ENCODE measurements around the gene MRPL24.

The MRPL24 gene

DNA sequence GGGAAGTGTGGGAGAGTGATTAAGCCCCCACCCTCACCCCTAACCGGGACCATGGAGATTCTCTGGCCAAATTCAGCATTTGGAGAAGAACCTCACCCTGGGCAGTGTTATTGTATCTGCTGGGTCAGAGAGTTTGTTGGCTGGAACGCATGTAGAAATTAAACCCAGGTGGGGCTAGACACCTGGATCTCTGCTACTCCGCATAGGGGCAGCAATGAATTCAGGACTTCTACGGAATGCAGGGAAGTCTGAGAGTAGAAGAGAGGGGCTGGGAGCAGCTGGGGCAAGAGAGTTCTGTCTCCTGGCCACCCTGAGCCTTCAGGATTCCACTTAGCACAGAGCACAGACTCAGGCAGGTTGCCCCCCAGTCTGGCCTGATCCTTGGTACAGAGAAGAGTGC is 31.9 kb downstream of the MRPL24 start:
- DNase-seq, result no peak

- no peak for DNase-seq
These were observed 32.6 kb downstream of the MRPL24 start for GRCh38 chr1:156708218-156708661.

DNA sequence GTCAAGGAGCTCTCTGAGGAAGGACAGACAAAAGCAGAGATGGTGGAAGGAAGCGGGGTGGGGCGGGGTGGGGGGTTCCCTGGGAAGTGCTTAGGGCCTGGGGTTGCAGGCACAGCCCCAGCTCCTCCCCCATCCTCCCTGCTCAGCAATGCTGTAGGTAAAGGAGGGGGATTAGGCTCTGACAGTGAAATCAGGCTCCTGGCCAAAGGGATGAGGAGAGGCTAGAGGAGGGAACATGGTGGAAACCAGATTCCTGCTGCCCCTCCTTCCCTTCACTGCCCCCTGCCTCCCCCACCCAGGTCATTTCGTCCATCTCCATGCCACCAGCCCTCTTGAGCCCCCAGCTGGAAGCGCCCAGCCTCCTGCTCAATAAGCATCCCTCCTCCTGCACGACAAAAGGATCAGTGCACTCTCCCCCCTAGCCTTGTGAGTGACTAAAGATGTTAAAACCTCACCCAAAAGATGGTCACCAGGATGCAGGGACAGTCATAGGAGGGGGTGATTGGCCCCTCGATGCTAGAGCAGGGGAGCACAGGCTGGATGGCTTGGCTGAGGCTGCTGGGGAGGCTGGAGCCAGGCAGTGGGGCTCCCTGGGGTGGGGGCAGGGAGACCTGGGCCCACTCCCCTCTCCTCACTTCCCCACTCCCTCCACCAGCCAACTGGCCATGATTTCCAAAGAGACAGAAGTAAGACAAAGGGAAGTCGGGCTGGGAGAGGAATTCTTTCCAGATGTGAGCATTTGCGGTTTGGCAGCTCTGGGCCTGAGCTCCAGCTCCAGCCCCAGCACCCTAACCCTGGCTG is 33.3 kb downstream of the MRPL24 start:
- no peak for DNase-seq

DNA sequence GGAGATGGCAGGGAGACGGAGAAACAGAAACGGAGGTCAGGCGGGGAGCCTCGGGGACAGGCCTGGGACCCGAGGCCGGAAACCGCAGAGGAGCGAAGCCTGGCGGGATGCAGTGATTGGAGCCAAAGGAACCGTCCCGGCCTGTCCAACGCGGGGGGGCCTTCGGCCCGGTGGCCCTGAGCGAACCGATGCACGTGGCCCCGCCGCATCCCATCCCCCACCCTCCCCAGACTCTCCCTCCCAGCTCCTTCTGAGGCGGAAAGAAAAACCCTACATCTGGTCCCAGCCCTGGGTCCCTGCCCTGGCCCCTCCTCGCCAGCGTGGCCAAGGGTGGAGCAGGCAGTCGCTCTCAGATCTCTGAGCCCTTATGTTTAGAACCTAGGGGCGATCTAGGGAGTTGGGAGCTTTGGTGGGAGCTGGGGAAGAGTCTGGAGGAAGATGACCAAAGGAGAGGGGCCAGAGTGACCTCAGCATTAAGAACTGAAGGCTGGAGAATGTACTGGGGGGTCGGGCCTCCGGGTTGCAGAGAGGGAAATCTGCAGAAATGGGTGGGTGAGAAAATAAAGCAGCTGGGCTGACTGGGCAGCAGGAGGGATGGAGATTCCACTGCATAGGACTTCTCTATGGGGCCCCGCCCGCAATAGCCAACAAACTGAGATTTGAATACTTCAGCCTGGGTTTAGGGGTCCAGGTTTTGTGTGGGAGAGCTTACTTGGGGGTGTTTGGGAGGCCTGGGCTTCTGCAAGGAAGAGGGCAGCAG is 34.1 kb downstream of the MRPL24 start:
- DNase-seq, result no peak

DNA sequence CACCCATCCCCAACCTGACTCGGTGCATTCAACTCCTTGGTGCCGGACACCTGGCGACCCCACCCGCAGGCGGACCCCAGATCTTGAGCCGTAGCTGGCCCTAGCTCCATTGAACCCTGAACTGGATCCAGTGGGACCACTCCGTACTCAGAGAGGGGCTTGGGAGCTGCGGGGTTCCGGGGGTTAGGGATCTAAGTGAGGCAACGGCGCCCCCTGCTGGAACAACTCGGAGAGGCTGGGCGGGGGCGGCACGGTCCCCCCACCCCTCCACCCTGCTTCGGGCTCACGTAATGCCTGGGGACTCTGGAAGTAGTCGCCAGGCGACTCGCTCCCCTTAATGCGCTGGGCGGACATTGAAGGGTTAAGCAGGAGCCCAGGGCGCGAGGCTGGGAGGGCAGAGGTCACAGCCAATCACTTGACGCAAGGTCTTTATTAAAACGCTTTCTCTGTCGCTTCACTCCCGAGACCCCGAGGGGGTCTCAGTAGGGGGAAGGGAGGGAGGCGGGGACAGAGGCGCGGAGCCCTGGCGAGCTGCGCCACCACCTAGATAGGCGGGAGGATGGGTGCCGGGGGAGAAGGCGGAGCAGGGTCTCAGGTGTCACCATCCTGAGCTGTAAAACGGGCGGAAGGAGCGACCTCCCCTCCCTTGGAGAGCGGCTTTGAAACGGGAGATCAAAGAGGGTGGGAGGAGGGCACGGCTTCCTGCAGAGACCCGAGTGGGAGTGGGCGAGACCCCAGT is 34.8 kb downstream of the MRPL24 start:
- DNase-seq, result peak; percentile 87

DNA sequence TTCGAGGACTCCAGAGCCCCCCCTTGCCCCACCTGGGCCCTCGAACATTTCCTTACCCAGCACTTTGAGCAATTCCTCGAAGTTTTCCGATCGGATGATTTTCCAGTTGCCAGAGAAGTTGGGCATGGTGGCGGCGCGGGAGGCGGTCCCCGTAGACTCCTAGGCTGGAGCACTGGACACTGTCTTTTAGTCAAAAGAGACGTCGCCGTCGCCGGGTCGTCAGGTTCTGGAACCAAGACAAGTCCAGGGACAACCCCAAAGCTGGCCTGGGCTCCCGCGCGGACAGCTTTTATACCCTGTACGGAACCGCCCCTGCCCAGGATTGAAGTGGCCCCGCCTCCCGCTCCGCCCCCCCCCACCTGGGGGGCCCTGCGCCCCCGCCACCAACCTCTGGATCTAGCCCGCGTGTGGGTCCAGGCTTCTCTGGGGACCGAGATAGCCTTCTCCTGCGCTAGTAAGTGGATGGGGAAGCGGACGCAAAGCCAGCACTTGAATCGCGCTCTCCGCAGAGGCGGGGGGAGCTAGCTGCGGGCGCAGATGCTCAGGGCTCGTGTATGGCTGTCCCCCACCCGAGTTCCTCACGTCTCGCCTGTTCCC is 35.5 kb downstream of the MRPL24 start, which contains the start of gene CRABP2:
Gene CRABP2, minus strand, starts transcription at position 263 of the 597 bp plus-strand sequence. Its CDS starts 137 bp downstream, at position 126.
- no peak for DNase-seq

- no peak for DNase-seq
These were observed 36.0 kb downstream of the MRPL24 start for GRCh38 chr1:156704930-156705320.

DNA sequence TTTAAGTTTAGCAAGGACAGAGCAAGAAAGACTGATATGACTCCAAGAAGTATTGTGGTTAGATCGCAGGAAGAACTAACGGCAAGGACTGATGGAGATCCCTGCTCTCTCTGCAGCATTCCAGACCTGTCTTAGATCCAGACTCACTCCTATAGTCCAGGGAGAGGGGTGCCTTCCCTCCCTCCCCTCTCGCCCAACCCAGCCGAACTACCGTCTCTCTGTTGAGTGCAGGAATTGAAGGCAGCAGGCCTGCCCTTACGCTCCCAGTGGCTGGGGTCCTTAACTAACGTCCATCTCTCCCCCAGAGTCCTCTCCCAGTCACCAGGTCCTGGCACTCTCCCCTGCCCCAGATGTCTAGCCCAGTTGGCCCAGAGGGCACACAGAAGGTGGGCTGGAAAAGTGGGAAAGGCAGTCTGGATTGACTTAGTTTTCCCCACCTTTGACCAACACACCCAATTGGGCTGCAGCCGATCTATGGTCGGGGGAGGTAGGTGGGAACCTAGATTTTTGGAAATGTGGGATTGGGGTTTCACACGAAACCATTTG is 36.6 kb downstream of the MRPL24 start:
- DNase-seq, result no peak

- DNase-seq, result no peak
These were observed 37.1 kb downstream of the MRPL24 start for GRCh38 chr1:156703741-156704140.

DNA sequence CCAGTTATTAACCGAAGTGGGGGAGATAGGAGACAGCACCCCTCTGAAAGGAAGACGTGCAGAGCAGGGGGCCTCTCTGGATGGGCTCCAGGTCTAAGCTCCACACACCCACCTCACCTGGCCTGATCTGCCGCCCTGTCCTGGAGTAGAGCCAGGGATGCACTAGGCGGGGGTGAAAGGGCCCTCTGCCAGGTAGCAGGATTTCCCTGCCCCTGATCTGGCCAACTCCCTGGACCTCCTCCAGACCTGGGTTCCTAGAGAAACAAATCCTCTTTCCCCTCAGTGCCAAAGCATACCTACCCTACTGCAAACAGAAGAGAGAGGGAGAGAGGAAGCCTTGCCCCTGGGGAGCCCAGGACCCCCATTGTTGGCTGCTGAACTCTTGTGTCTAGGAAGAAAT is 37.6 kb downstream of the MRPL24 start:
- no peak for DNase-seq

DNA sequence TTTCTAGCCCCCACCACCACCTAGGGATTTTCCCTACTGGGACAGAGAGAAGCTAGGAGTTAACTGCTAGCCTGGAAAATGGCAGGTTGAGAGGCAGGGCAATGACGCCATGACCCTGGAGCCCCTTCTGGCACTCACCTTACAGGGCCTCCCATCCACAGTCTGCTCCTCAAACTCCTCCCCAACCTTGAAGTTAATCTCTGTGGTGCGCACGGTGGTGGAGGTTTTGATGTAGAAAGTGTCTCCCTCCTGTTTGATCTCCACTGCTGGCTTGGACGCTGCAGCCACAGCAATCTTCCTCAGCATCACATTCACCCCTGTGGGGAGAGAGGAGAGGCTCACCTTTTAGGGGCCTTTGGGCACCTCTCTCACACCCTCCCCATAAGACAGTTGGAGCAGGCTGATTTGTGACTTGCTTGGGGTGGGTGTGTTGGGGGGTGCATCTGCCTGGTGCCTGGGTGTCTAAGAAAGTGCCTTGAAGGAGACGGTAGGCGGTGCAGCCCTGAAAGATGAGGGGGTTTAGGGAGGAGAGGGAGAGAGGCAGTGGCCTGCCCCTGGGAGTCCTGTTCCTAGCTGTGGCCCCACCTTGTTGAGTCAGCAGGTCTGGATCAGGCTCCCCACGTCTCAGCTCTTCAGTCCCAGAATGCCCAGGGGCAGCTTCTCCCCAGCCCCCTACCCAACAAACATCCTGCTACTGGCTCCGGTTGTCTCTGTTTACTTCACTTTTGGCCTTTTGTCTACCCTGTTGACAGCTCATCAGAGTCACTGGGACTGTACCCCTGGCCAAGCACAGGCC is 40.0 kb downstream of the MRPL24 start:
- no peak for DNase-seq

GRCh38 chr1:156698995-156699394 is 41.9 kb downstream of the MRPL24 start:
- DNase-seq, result no peak

GRCh38 chr1:156697481-156697880 is 43.4 kb downstream of the MRPL24 start:
- DNase-seq, result peak; percentile 87

DNA sequence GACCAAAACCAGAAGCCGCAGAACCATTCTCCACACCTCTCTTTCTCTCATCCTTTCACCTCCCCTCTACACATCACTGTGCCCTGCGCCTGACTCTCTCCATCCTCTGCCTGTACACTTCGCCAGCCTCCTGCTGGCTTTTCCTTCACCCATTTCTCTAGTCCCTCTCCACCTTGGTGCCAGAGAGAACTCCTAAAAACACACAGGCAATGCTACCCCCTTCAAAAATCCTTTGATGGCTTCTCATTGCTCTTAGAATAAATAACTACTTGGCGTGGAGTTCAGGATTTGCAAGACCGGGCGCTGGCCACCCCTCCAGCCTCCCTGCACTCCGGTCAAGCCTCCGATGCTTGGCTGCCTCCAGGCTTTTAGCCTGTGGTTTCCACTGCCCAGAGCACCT is 44.1 kb downstream of the MRPL24 start:
- no peak for DNase-seq

DNA sequence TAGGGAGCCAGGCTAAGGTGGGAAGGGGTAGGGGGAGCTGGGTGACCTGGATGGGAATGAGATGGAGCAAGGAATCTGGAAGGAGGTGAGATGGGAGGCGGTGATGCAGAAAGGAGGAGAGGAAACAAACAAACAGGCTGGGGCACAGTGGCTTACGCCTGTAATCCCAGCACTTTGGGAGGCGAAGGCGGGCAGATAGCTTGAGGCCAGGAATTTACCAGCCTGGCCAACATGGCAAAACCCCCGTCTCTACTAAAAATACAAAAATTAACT is 46.3 kb downstream of the MRPL24 start:
- DNase-seq, result no peak

GRCh38 chr1:156693848-156694689 is 46.8 kb downstream of the MRPL24 start:
- DNase-seq, result no peak

- DNase-seq, result peak; percentile 92
These were observed 47.7 kb downstream of the MRPL24 start for GRCh38 chr1:156692925-156693847.

- DNase-seq, result no peak
These were observed 48.4 kb downstream of the MRPL24 start for GRCh38 chr1:156692441-156692924.

DNA sequence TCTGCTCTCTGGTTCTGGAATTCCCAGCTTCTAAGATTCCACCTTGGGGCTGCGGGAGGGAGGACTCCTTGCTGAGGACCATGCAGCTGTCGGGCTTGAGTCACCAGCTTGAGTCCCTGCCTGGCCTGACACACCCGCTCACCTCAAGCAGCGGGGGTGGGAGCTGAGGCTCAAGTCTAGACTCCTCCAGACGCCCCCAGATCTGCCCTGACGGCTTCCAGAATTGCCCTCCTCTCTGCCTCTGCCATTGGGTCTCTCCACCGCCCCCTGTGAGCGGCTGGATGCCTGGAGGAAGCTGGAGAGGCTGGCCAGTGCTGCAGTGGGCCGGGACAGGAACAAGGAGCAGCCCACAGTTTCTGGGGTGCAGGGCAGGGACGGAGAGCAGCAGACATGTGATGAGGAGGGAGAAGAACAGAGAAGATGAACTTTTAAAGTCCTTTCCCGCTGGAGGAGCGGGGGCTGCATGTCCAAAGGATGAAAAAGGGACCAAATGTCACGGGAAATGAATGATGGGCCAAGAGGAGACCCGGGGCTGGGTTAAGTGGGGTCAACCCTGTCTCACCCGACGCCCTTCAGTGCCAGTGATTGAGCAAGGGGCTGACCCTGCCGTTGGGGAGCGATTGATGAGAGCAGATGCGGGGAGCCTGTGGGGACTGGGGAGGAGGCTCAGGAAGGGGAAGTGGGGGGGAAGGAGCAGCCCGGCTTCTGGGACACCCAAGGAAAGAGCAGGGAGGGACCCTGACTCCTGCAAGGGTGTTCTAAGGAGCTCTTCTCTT is 49.0 kb downstream of the MRPL24 start:
- no peak for DNase-seq
